ENCODE results near the gene MAP3K8. TPM values are rescaled to one million over a fixed set of nuclear protein-coding genes. Genes with fewer than 3 reads are reported as not detected.
A peak's percentile ranks its signal among the peaks of the same experiment; 100 is the strongest.

MAP3K8 gene
- total and polyA plus RNA-seq, 9 of the 15 experiments (the other 6 are each of a cell fraction or from before 2014, with no cell fraction given): 6.9 to 23.6 (median 13.6) TPM

DNA sequence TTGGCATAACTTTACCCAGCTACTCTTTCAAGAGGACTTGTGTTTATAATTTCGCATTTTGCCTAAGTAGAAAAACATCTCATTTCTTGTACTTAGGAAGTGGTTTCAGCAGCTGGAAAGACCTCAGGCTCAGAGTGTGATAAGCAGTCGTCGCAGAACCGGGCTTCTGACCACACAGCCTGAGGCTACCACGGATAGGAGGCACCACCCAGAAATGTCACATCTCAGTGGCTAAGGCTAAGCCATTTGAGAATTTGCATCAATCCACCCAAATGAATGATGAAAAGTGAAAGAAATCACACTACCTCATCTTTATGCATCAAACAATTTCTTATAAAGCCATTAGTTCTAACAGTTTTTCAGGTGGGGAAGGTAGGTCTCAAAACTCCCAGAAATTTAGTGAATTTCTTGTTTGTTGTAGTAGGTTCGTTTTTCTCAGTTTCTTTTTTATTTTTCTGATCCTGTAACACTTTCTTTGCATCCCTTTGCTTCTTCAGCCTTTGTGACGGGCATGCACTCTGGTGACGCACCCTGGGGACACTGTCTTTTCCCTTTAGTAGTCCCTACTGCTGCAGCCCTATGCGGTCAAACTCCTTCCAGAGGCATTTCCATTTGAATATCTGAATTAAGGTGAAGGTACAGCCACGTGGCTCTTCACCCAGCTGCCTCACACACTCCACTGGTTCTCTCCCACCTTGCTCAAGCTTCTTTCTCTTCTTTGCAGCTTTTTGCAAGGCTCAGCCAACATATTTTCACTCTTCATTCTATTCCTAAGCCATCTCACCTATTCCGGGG lies 68.5 kb downstream of the MAP3K8 start (continued):
- TF ChIP-seq, protein P1, sequence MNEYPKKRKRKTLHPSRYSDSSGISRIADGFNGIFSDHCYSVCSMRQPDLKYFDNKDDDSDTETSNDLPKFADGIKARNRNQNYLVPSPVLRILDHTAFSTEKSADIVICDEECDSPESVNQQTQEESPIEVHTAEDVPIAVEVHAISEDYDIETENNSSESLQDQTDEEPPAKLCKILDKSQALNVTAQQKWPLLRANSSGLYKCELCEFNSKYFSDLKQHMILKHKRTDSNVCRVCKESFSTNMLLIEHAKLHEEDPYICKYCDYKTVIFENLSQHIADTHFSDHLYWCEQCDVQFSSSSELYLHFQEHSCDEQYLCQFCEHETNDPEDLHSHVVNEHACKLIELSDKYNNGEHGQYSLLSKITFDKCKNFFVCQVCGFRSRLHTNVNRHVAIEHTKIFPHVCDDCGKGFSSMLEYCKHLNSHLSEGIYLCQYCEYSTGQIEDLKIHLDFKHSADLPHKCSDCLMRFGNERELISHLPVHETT (CRISPR knock-in tag; conservative IDR thresholded peaks at IDR 0.05 in 1 of 2, IDR thresholded peaks at IDR 0.05 in 1 of 2): no peak
- TF ChIP-seq MCM7 (IDR thresholded peaks at IDR 0.05) (no peak), PHB (CRISPR knock-in tag; IDR thresholded peaks at IDR 0.05) (no peak), NR3C1 (CRISPR knock-in tag; IDR thresholded peaks at IDR 0.05) (no peak), HDGF (IDR thresholded peaks at IDR 0.05) (no peak), SNIP1 (IDR thresholded peaks at IDR 0.05; ENCODE audit: low read depth) (no peak), U2AF1 (optimal IDR thresholded peaks at IDR 0.05; ENCODE audit: low read depth, low read length) (no peak), SIN3B (IDR thresholded peaks at IDR 0.05; ENCODE audit: low read depth) (no peak), CBFA2T3 (IDR thresholded peaks at IDR 0.05) (peak; percentile 66), GABPB2 (CRISPR knock-in tag; conservative IDR thresholded peaks at IDR 0.05) (no peak), CBX1 (IDR thresholded peaks at IDR 0.05; ENCODE audit: low read depth) (no peak), C11orf30 (IDR thresholded peaks at IDR 0.05; ENCODE audit: low read depth) (no peak), EP300 (IDR thresholded peaks at IDR 0.05; ENCODE audit: low read length) (0 out of 2 replicates have a peak, but pooled peaks have one; percentile 22), ZNF324 (CRISPR knock-in tag; IDR thresholded peaks at IDR 0.05) (no peak)
- TF ChIP-seq, protein P2, sequence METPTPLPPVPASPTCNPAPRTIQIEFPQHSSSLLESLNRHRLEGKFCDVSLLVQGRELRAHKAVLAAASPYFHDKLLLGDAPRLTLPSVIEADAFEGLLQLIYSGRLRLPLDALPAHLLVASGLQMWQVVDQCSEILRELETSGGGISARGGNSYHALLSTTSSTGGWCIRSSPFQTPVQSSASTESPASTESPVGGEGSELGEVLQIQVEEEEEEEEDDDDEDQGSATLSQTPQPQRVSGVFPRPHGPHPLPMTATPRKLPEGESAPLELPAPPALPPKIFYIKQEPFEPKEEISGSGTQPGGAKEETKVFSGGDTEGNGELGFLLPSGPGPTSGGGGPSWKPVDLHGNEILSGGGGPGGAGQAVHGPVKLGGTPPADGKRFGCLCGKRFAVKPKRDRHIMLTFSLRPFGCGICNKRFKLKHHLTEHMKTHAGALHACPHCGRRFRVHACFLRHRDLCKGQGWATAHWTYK (CRISPR knock-in tag; IDR thresholded peaks at IDR 0.05): peak; percentile 23; the same call in 1 of the 2 replicates
- TF ChIP-seq, protein P3, sequence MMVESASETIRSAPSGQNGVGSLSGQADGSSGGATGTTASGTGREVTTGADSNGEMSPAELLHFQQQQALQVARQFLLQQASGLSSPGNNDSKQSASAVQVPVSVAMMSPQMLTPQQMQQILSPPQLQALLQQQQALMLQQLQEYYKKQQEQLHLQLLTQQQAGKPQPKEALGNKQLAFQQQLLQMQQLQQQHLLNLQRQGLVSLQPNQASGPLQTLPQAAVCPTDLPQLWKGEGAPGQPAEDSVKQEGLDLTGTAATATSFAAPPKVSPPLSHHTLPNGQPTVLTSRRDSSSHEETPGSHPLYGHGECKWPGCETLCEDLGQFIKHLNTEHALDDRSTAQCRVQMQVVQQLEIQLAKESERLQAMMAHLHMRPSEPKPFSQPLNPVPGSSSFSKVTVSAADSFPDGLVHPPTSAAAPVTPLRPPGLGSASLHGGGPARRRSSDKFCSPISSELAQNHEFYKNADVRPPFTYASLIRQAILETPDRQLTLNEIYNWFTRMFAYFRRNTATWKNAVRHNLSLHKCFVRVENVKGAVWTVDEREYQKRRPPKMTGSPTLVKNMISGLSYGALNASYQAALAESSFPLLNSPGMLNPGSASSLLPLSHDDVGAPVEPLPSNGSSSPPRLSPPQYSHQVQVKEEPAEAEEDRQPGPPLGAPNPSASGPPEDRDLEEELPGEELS (CRISPR knock-in tag; IDR thresholded peaks at IDR 0.05; ENCODE audit: borderline replicate concordance): no peak
- TF ChIP-seq, protein P4, sequence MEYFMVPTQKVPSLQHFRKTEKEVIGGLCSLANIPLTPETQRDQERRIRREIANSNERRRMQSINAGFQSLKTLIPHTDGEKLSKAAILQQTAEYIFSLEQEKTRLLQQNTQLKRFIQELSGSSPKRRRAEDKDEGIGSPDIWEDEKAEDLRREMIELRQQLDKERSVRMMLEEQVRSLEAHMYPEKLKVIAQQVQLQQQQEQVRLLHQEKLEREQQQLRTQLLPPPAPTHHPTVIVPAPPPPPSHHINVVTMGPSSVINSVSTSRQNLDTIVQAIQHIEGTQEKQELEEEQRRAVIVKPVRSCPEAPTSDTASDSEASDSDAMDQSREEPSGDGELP (CRISPR knock-in tag; IDR thresholded peaks at IDR 0.05; ENCODE audit: borderline replicate concordance): peak; percentile 91
- TF ChIP-seq, protein P5, sequence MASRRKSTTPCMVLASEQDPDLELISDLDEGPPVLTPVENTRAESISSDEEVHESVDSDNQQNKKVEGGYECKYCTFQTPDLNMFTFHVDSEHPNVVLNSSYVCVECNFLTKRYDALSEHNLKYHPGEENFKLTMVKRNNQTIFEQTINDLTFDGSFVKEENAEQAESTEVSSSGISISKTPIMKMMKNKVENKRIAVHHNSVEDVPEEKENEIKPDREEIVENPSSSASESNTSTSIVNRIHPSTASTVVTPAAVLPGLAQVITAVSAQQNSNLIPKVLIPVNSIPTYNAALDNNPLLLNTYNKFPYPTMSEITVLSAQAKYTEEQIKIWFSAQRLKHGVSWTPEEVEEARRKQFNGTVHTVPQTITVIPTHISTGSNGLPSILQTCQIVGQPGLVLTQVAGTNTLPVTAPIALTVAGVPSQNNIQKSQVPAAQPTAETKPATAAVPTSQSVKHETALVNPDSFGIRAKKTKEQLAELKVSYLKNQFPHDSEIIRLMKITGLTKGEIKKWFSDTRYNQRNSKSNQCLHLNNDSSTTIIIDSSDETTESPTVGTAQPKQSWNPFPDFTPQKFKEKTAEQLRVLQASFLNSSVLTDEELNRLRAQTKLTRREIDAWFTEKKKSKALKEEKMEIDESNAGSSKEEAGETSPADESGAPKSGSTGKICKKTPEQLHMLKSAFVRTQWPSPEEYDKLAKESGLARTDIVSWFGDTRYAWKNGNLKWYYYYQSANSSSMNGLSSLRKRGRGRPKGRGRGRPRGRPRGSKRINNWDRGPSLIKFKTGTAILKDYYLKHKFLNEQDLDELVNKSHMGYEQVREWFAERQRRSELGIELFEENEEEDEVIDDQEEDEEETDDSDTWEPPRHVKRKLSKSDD (conservative IDR thresholded peaks at IDR 0.05; ENCODE audit: low read length): no peak
